Esophagus muscularis mucosa (tissue), 4 donors: ENCODE results near the gene LDB1. TPM values are rescaled to one million over a fixed set of nuclear protein-coding genes. Genes with fewer than 3 reads are reported as not detected.
A peak's percentile ranks its signal among the peaks of the same experiment; 100 is the strongest.

Source experiments
- DNase-seq: peaks from one replicate; pipeline ENCODE4 v3.0.0-alpha.2; 2017; ENCODE audit errors: extremely low spot score
- H3K27ac ChIP-seq, 4 donors: fragments of 200-600 bp; sonication (generic); replicated peaks in 1 of 4; 1 replicate in 3 of 4; 2 replicates in 1 of 4; pipeline ENCODE4 v1.5.1; 2016 to 2019; ENCODE audit warnings: mild to moderate bottlenecking in 1 of 4
- H3K27me3 ChIP-seq, 4 donors: fragments of 200-600 bp; sonication (generic); one replicate each; pipeline versions ENCODE4 v1.5.1 to v1.6.0; 2016 to 2019
- H3K36me3 ChIP-seq, 4 donors: fragments of 200-600 bp; sonication (generic); one replicate each; pipeline ENCODE4 v1.5.1; 2016 to 2019
- H3K4me1 ChIP-seq, 4 donors: fragments of 200-600 bp; sonication (generic); one replicate each; pipeline ENCODE4 v1.5.1; 2016 to 2019
- H3K4me3 ChIP-seq, 4 donors: fragments of 200-600 bp; sonication (generic); 1 replicate in 2 of 4; 2 replicates in 2 of 4; pipeline ENCODE4 v1.5.1; 2016 to 2019; ENCODE audit warnings: mild to moderate bottlenecking in 4 of 4, moderate library complexity in 1 of 4
- H3K9me3 ChIP-seq, 4 donors: fragments of 200-600 bp; sonication (generic); 1 replicate in 3 of 4; 2 replicates in 1 of 4; pipeline ENCODE4 v1.5.1; 2016 to 2019
- CTCF ChIP-seq, 3 experiments: fragments of 200-600 bp in 2 of 3; fragments of 450-650 bp in 1 of 3; sonication (generic) in 2 of 3; IDR thresholded peaks; one replicate each; pipeline ENCODE4 v1.5.1; 2017 to 2019; ENCODE audit warnings: antibody characterized with exemption in 3 of 3, mild to moderate bottlenecking in 2 of 3, moderate library complexity in 1 of 3
- EP300 ChIP-seq: sonication (generic); formaldehyde crosslinking; IDR thresholded peaks from one replicate; pipeline ENCODE4 v1.6.1; 2017; ENCODE audit warnings: antibody characterized with exemption
- POLR2A ChIP-seq: fragments of 450-650 bp; IDR thresholded peaks from one replicate; pipeline ENCODE4 v1.6.1; 2017; ENCODE audit warnings: antibody characterized with exemption, moderate library complexity, mild to moderate bottlenecking, low read depth
- POLR2AphosphoS5 ChIP-seq, 2 donors: sonication (generic); formaldehyde crosslinking; IDR thresholded peaks; one replicate each; pipeline ENCODE4 v1.6.1; 2017; ENCODE audit warnings: antibody characterized with exemption in 2 of 2
- WGBS: methylation state at CpG from one replicate; pipeline ENCODE4 v1.1.5; 2018; 5-methylcytosine and 5-hydroxymethylcytosine counted together
- intact Hi-C: fragments of 100-400 bp; cut with DNase I; formaldehyde crosslinking; loops from one replicate; pipeline ENCODE4 v1.15.1; 2023
- small RNA-seq, 3 donors: library from RNA; depleted of rRNA; stranded (forward); fragments of <200 nt; gene quantifications; one replicate each; pipeline ENCODE3, GENCODE V24; 2016
- total RNA-seq, 4 donors: library from RNA; depleted of rRNA; stranded (reverse); fragments of >200 nt; gene quantifications; one replicate each; pipeline versions ENCODE4 v1.1.0 to v1.2.1, GENCODE V29; 2016

LDB1 gene
- total RNA-seq, 4 donors from 2014 or later, result 59.4 to 79.7 (median 65.6) TPM

- intact Hi-C loops, result no loop called here
- TF ChIP-seq POLR2A (no peak), POLR2AphosphoS5 (IDR thresholded peaks at IDR 0.05) (no peak), CTCF (IDR thresholded peaks at IDR 0.05) (no peak), EP300 (no peak)
- WGBS, result 75% methylated on average over 2 of the region's 2 CpGs
- peak overlapping the region; percentile 69 to 99 (median 84) for H3K4me3 ChIP-seq
- H3K9me3 ChIP-seq, result no peaks in the 10 kb centered on the region
- peaks cover 32 to 44% (median 37%) of the 10 kb centered on the region in 4 donors for H3K4me1 ChIP-seq
- no peaks in the 10 kb centered on the region for H3K27me3 ChIP-seq
- H3K27ac ChIP-seq, result peak overlapping the region; percentile 88 to 98 (median 94)
- no peak for DNase-seq
- peaks cover 0 to 19% (median 17%) of the 10 kb centered on the region in 4 donors for H3K36me3 ChIP-seq
Measured at GRCh38 chr10:102064503-102064867, 55.7 kb downstream of the LDB1 start.

DNA sequence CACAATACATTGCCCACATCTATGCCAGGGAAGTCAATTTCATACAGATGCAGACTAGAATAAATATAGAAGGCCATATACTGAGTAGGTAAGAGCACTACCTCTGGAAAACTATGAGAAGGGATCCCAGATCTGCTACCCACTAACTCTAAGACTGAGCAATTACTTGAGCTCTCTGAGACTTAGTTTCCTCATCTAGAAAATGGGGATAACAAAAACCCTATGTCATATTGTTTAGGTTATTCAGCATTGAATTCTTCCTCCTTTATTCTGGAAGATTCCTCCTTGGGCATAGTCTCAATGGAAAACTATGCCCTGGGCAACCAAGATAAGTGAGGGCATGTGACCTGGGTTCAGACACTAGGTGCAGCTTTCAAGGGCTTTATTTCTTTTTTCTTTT, 60.2 kb downstream of the LDB1 start:
- intact Hi-C loops, result no loop called here
- H3K9me3 ChIP-seq, result no peaks in the 10 kb centered on the region
- no peaks in the 10 kb centered on the region for H3K27me3 ChIP-seq
- DNase-seq, result no peak
- H3K27ac ChIP-seq, result no peak overlapping the region
- TF ChIP-seq CTCF (IDR thresholded peaks at IDR 0.05) (no peak), POLR2AphosphoS5 (IDR thresholded peaks at IDR 0.05) (no peak)
- H3K4me1 ChIP-seq, result peaks cover 2 to 15% (median 9%) of the 10 kb centered on the region in 4 donors
- no peaks in the 10 kb centered on the region for H3K36me3 ChIP-seq
- H3K4me3 ChIP-seq, result no peak overlapping the region

Small RNAs within 50 kb of the gene (small RNA-seq; reads per million reads assigned to genes)
- gene AL500527.1 (0 reads per million in 3 donors), gene AL500527.2 (0 reads per million in 3 donors)

Other genes starting within 250 kb of the LDB1 start
- gene ARMH3, start 64.2 kb downstream of the LDB1 start, total RNA-seq, result 10 to 100 TPM; 12.9 to 19.3 (median 16.2) TPM
- gene HPS6, start 55.0 kb downstream of the LDB1 start, total RNA-seq, result 10 to 100 TPM; 21.2 to 40.0 (median 28.2) TPM
- gene PPRC1, start 12.7 kb upstream of the LDB1 start, total RNA-seq, result 10 to 100 TPM; 10.8 to 49.5 (median 20.9) TPM
- 10 to 100 TPM; 28.7 to 83.8 (median 48.5) TPM for gene NOLC1, start 32.0 kb upstream of the LDB1 start, total RNA-seq
- under 1 TPM in 1 of 4 donors, not detected in 3; 0.19 TPM for gene ELOVL3, start 105.9 kb upstream of the LDB1 start, total RNA-seq
- gene PITX3, start 121.1 kb upstream of the LDB1 start, total RNA-seq, result not detected
- 10 to 100 TPM; 33.1 to 52.4 (median 40.0) TPM for gene GBF1, start 125.2 kb upstream of the LDB1 start, total RNA-seq